Gastroesophageal sphincter (tissue), 4 donors: ENCODE measurements around the gene TEX28. TPM values are rescaled to one million over a fixed set of nuclear protein-coding genes. Genes with fewer than 3 reads are reported as not detected.
"Not testable (repeated sequence)": the region's sequence is repeated elsewhere in the genome, so short reads cannot be mapped to it uniquely, and the experiment has no call there.

Experiments
- ATAC-seq: fragments of 150-250 bp; one replicate; pipeline ENCODE4 v1.9.1; 2016; ENCODE audit warnings: mild to moderate bottlenecking, moderate library complexity
- H3K27ac ChIP-seq, 4 donors: fragments of 200-600 bp; sonication (generic) in 3 of 4; 1 replicate in 3 of 4; 2 replicates in 1 of 4; pipeline ENCODE4 v1.5.1; 2016 to 2019
- H3K27me3 ChIP-seq: fragments of 200-600 bp; sonication (generic); one replicate; pipeline ENCODE4 v1.5.1; 2019
- H3K36me3 ChIP-seq, 2 donors: fragments of 200-600 bp; sonication (generic); one replicate each; pipeline ENCODE4 v1.5.1; 2019; ENCODE audit warnings: control low read depth in 1 of 2
- H3K4me1 ChIP-seq, 3 donors: fragments of 200-600 bp; sonication (generic); 1 replicate in 2 of 3; 2 replicates in 1 of 3; pipeline ENCODE4 v1.5.1; 2016 to 2019; ENCODE audit warnings: control low read depth in 2 of 3
- H3K4me3 ChIP-seq, 2 donors: fragments of 200-600 bp; sonication (generic); one replicate each; pipeline ENCODE4 v1.5.1; 2019; ENCODE audit warnings: mild to moderate bottlenecking in 1 of 2, moderate library complexity in 1 of 2
- H3K9me3 ChIP-seq, 3 donors: fragments of 200-600 bp; sonication (generic); one replicate each; pipeline ENCODE4 v1.5.1; 2017 to 2019; ENCODE audit warnings: control low read depth in 2 of 3
- CTCF ChIP-seq, 4 experiments: fragments of 200-600 bp in 2 of 4; fragments of 450-650 bp in 2 of 4; sonication (generic) in 1 of 4; IDR thresholded peaks; one replicate each; pipeline ENCODE4 v1.5.1; 2017 to 2019; ENCODE audit warnings: antibody characterized with exemption in 4 of 4, mild to moderate bottlenecking in 2 of 4, moderate library complexity in 2 of 4
- EP300 ChIP-seq: sonication (generic); formaldehyde crosslinking; IDR thresholded peaks from one replicate; pipeline ENCODE4 v1.6.1; 2017; ENCODE audit warnings: antibody characterized with exemption, mild to moderate bottlenecking
- POLR2A ChIP-seq, 2 donors: fragments of 450-650 bp; IDR thresholded peaks; one replicate each; pipeline ENCODE4 v1.6.1; 2017; ENCODE audit warnings: antibody characterized with exemption in 2 of 2, mild to moderate bottlenecking in 2 of 2, moderate library complexity in 1 of 2
- POLR2AphosphoS5 ChIP-seq: sonication (generic); formaldehyde crosslinking; IDR thresholded peaks from one replicate; pipeline ENCODE4 v1.6.1; 2017; ENCODE audit warnings: antibody characterized with exemption
- WGBS, 2 donors: methylation state at CpG; one replicate each; pipeline ENCODE4 v1.1.5; 2018; ENCODE audit warnings: low coverage in 1 of 2; 5-methylcytosine and 5-hydroxymethylcytosine counted together
- total RNA-seq, 4 donors: library from RNA; depleted of rRNA; stranded (reverse); fragments of >200 nt; gene quantifications; one replicate each; pipeline ENCODE4 v1.1.0, GENCODE V29; 2016

Gene TEX28
- total RNA-seq: not detected

- no peaks in the 10 kb centered on the region for H3K4me1 ChIP-seq
- TF ChIP-seq POLR2A (IDR thresholded peaks at IDR 0.05) (no peak), POLR2AphosphoS5 (no peak), CTCF (IDR thresholded peaks at IDR 0.05) (no peak), EP300 (no peak)
- H3K9me3 ChIP-seq: no peaks in the 10 kb centered on the region
- no peaks in the 10 kb centered on the region for H3K36me3 ChIP-seq
- no peak for ATAC-seq
- H3K27me3 ChIP-seq: no peaks in the 10 kb centered on the region
- no peak within 1 kb of the TSS for H3K4me3 ChIP-seq
- no peak within 1 kb of the TSS for H3K27ac ChIP-seq
- 82 to 93% methylated on average over 6 to 10 of the region's 39 CpGs for WGBS, 2 donors
Observed at GRCh38 chrX:154294791-154295574, at the start of gene TEX28. TSS of gene TEX28 (minus strand) at chrX:154295124. CDS start at chrX:154292117, 3,007 bp downstream.

GRCh38 chrX:154343620-154344019 is 48.7 kb upstream of the TEX28 start:
- not testable (repeated sequence) for H3K9me3 ChIP-seq, H3K27me3 ChIP-seq, H3K4me3 ChIP-seq, H3K4me1 ChIP-seq, H3K27ac ChIP-seq, H3K36me3 ChIP-seq
- no CpG with 5 or more reads among the region's 20 CpGs for WGBS, 2 donors
- peak; percentile 21 for ATAC-seq

- H3K4me3 ChIP-seq, ATAC-seq: not testable (repeated sequence)
- no CpG with 5 or more reads among the region's 16 CpGs for WGBS, 2 donors
Observed at GRCh38 chrX:154343063-154343462, 48.1 kb upstream of the TEX28 start.

GRCh38 chrX:154341399-154342298 is 46.7 kb upstream of the TEX28 start:
- peak; percentile 89 for ATAC-seq
- H3K9me3 ChIP-seq, H3K4me1 ChIP-seq, H3K4me3 ChIP-seq, H3K27me3 ChIP-seq, H3K36me3 ChIP-seq: not testable (repeated sequence)
- H3K27ac ChIP-seq: peak overlapping the region in 1 of 4 donors; percentile 77
- WGBS, 2 donors: no CpG with 5 or more reads among the region's 115 CpGs

More at GRCh38 chrX:154343063-154343462, 48.1 kb upstream of the TEX28 start:
- not testable (repeated sequence) for H3K9me3 ChIP-seq, H3K27ac ChIP-seq, H3K4me1 ChIP-seq, H3K27me3 ChIP-seq, H3K36me3 ChIP-seq

GRCh38 chrX:154334496-154334895 is 39.6 kb upstream of the TEX28 start:
- WGBS, 2 donors: 58% methylated on average over 2 of the region's 10 CpGs; no CpG with 5 or more reads in 1 of the 2 donors
- no peaks in the 10 kb centered on the region for H3K9me3 ChIP-seq
- no peak overlapping the region for H3K27ac ChIP-seq
- H3K27me3 ChIP-seq: no peaks in the 10 kb centered on the region
- TF ChIP-seq POLR2AphosphoS5 (no peak), CTCF (IDR thresholded peaks at IDR 0.05) (no peak), EP300 (no peak), POLR2A (IDR thresholded peaks at IDR 0.05) (no peak)
- no peak overlapping the region for H3K4me3 ChIP-seq
- no peaks in the 10 kb centered on the region for H3K36me3 ChIP-seq
- ATAC-seq: no peak
- no peaks in the 10 kb centered on the region for H3K4me1 ChIP-seq

- no peaks in the 10 kb centered on the region for H3K36me3 ChIP-seq
- ATAC-seq: no peak
- no peak overlapping the region for H3K27ac ChIP-seq
- no peaks in the 10 kb centered on the region for H3K27me3 ChIP-seq
- WGBS, 2 donors: 72 to 90% methylated on average over 3 to 4 of the region's 6 CpGs
- no peak for TF ChIP-seq POLR2A (IDR thresholded peaks at IDR 0.05)
- no peak for TF ChIP-seq EP300
- TF ChIP-seq CTCF (IDR thresholded peaks at IDR 0.05): no peak
- no peak for TF ChIP-seq POLR2AphosphoS5
- H3K4me1 ChIP-seq: no peaks in the 10 kb centered on the region
- no peak overlapping the region for H3K4me3 ChIP-seq
- H3K9me3 ChIP-seq: no peaks in the 10 kb centered on the region
Observed at GRCh38 chrX:154333837-154334271, 38.9 kb upstream of the TEX28 start.
